K562 (cell line): ENCODE measurements around the gene CGREF1. TPM values are rescaled to one million over a fixed set of nuclear protein-coding genes. Genes with fewer than 3 reads are reported as not detected.

Source experiments
- BHLHE40 ChIP-seq: IDR thresholded peaks from 2 replicates; pipeline ENCODE4 v1.6.1; 2011; ENCODE audit warnings: low read length, improper control_type of control experiment
- C11orf30 ChIP-seq: fragments of 450-650 bp; IDR thresholded peaks from 2 replicates; pipeline ENCODE4 v1.6.1; 2016; ENCODE audit warnings: low read depth, mild to moderate bottlenecking
- CEBPB ChIP-seq: fragments of 450-650 bp; IDR thresholded peaks from 2 replicates; pipeline ENCODE4 v1.6.1; 2016; ENCODE audit warnings: missing genetic modification characterization, missing compliant biosample characterization
- CEBPG ChIP-seq, 3 experiments: fragments of 200-800 bp in 1 of 3; sonication (Bioruptor generic) in 1 of 3; sonication (generic) in 1 of 3; formaldehyde crosslinking in 1 of 3; IDR thresholded peaks in 2 of 3; conservative IDR thresholded peaks in 1 of 3; 2 replicates each; pipeline versions ENCODE4 v1.6.1 to v1.8.0; 2016 to 2022; ENCODE audit warnings: missing compliant biosample characterization in 2 of 3, missing genetic modification characterization in 2 of 3, mild to moderate bottlenecking in 1 of 3, missing genetic modification reagents in 1 of 3
- CREM ChIP-seq: IDR thresholded peaks from 2 replicates; pipeline ENCODE4 v1.6.1; 2014; ENCODE audit warnings: antibody characterized with exemption, low read depth
- EP300 ChIP-seq: IDR thresholded peaks from 2 replicates; pipeline ENCODE4 v1.6.1; 2012; ENCODE audit warnings: low read length, improper control_type of control experiment
- ETS1 ChIP-seq: conservative IDR thresholded peaks from 2 replicates; pipeline ENCODE4 v1.6.1; 2011; ENCODE audit warnings: low read depth, mild to moderate bottlenecking, low read length; ENCODE audit not compliant: control insufficient read depth
- GATAD2B ChIP-seq: fragments of 450-650 bp; IDR thresholded peaks from 2 replicates; pipeline ENCODE4 v1.6.1; 2017; ENCODE audit warnings: mild to moderate bottlenecking, borderline replicate concordance
- HIVEP1 ChIP-seq: fragments of 250-450 bp; sonication (Bioruptor Pico); IDR thresholded peaks from 2 replicates; pipeline ENCODE4 v1.4.0; 2020; ENCODE audit warnings: mild to moderate bottlenecking
- HNRNPLL ChIP-seq: fragments of 200-400 bp; formaldehyde crosslinking; IDR thresholded peaks from 2 replicates; pipeline ENCODE4 v1.6.1; 2017; ENCODE audit warnings: low read length, low read depth, mild to moderate bottlenecking; ENCODE audit not compliant: poor library complexity, severe bottlenecking
- MAFG ChIP-seq: fragments of 450-650 bp; conservative IDR thresholded peaks from 2 replicates; pipeline ENCODE4 v1.6.1; 2016; ENCODE audit warnings: missing genetic modification characterization, missing compliant biosample characterization
- POLR3A ChIP-seq: IDR thresholded peaks from 2 replicates; pipeline ENCODE4 v1.6.1; 2011; ENCODE audit warnings: borderline replicate concordance, mild to moderate bottlenecking, moderate library complexity; ENCODE audit not compliant: insufficient read length, insufficient read depth; ENCODE audit errors: extremely low read depth
- RB1 ChIP-seq: fragments of 450-650 bp; IDR thresholded peaks from 2 replicates; pipeline ENCODE4 v1.6.1; 2017; ENCODE audit warnings: low read depth, mild to moderate bottlenecking
- SMARCC2 ChIP-seq: fragments of 450-650 bp; IDR thresholded peaks from 2 replicates; pipeline ENCODE4 v1.6.1; 2017; ENCODE audit warnings: antibody characterized with exemption, moderate library complexity, mild to moderate bottlenecking, low read depth
- STAG1 ChIP-seq: sonication (generic); formaldehyde crosslinking; IDR thresholded peaks from 2 replicates; pipeline ENCODE4 v1.5.0; 2020; ENCODE audit warnings: missing genetic modification reagents, borderline replicate concordance
- ZFP1 ChIP-seq: fragments of 450-650 bp; formaldehyde crosslinking; IDR thresholded peaks from 2 replicates; pipeline ENCODE4 v1.4.0; 2020; ENCODE audit warnings: mild to moderate bottlenecking, mixed read lengths
- ZNF395 ChIP-seq: fragments of 200-800 bp; sonication (Bioruptor generic); IDR thresholded peaks from 2 replicates; pipeline ENCODE4 v1.6.1; 2017; ENCODE audit warnings: missing genetic modification characterization, missing compliant biosample characterization
- ZNF518B ChIP-seq: fragments of 250-450 bp; sonication (Bioruptor Pico); IDR thresholded peaks from 2 replicates; pipeline ENCODE4 v1.5.0; 2021; ENCODE audit warnings: mild to moderate bottlenecking, moderate library complexity
- ZNF766 ChIP-seq: fragments of 200-800 bp; sonication (Bioruptor generic); conservative IDR thresholded peaks from 2 replicates; pipeline ENCODE4 v1.6.1; 2016; ENCODE audit warnings: missing genetic modification characterization, missing compliant biosample characterization
- polyA plus RNA-seq, 8 experiments: library from polyadenylated mRNA; depleted of rRNA in 4 of 8; stranded (reverse) in 5 of 8; unstranded in 3 of 8; fragments of >200 nt; fragmentation: Nextera tagmentation in 2 of 8; fragmentation: Illumina TruSeq in 1 of 8; extraction: Ambion mirVana in 2 of 8; extraction: Trizol in 1 of 8; gene quantifications; 2 replicates each; pipeline versions ENCODE4 v1.2.1 to v1.2.3, GENCODE V29; 2011 to 2014; ENCODE audit warnings: inconsistent platforms in 1 of 8, missing spikeins in 1 of 8
- total RNA-seq, 7 experiments: library from RNA; depleted of rRNA in 6 of 7; stranded (reverse); fragments of >200 nt in 6 of 7; fragmentation: Illumina TruSeq in 2 of 7; extraction: Trizol in 2 of 7; gene quantifications; 2 replicates each; pipeline versions ENCODE4 v1.2.1 to v1.2.3, GENCODE V29; 2011 to 2021; ENCODE audit warnings: low replicate concordance in 1 of 7
- TF ChIP-seq, protein P1 (sequence below), 2 experiments: fragments of 450-650 bp in 1 of 2; sonication (generic) in 1 of 2; formaldehyde crosslinking; conservative IDR thresholded peaks; 2 replicates each; pipeline versions ENCODE4 v1.4.0 to v1.8.1; 2020 to 2022; ENCODE audit warnings: mild to moderate bottlenecking in 1 of 2, missing genetic modification reagents in 1 of 2

CGREF1 gene
- total and polyA plus RNA-seq, 9 of the 15 experiments (the other 6 are each of a cell fraction or from before 2014, with no cell fraction given): 0.07 to 0.50 (median 0.37) TPM

DNA sequence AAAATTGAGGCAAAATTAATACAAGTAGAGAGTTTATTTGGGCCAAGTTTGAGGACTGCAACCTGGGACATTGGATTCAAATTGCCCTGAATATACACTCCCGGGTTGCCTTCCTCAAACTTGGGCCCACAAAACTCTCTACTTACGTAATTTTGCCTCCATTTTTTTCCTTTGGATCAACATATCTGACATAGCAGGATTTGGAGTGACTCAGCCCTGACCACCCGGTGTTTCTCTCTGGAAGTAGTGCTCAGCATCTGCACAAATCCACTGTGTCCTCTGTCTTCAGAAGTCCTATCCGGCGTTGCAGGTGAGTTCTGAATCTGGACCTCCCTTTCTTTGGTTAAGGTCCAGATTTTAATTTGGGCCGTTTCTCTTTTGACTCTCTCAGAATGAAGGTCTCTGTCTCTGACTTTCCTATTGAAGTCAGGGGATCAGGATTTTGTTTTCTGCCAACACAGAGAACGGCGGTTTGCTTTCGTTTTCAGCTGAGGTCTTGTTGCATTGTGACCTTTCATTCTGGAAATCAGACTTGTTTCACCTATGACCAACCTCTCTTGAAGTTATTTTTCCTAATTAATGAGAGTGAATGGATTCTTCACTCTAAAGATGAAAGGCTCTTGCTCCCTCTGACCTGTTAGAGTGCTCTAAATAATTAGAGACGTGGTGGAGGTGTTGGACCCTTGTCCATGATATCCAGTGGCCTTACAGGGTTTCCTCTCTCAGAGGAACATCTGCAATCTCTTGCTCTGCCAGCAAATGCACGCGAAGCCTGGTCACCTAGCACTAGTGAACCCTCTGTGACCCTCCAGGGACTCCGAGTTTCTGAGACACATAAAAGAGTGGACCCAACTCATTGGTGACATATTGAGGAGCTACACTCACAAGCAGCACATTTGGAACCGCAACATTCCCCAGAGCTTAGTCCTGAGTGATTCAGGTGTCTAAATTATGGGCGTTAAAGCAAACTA lies 43.5 kb upstream of the CGREF1 start (continued):
- TF ChIP-seq POLR3A (no peak), ZNF766 (CRISPR knock-in tag) (no peak), CREM (no peak), ETS1 (no peak), EP300 (no peak), ZNF518B (CRISPR knock-in tag) (no peak), HIVEP1 (no peak), GATAD2B (no peak), BHLHE40 (no peak), ZFP1 (CRISPR knock-in tag) (no peak), SMARCC2 (0 out of 2 replicates have a peak, but pooled peaks have one; percentile 19), MAFG (tag) (peak; percentile 74), CEBPG (CRISPR knock-in tag; IDR thresholded peaks at IDR 0.05) (no peak), CEBPG (tag; conservative IDR thresholded peaks at IDR 0.05 in 1 of 2, IDR thresholded peaks at IDR 0.05 in 1 of 2) (0 out of 4 replicates have a peak, but pooled peaks have one; percentile 16 to 24), STAG1 (CRISPR knock-in tag) (no peak), C11orf30 (peak; percentile 73), RB1 (no peak), ZNF395 (CRISPR knock-in tag) (0 out of 2 replicates have a peak, but pooled peaks have one; percentile 39), HNRNPLL (no peak), CEBPB (peak; percentile 53)
- TF ChIP-seq, protein P1, sequence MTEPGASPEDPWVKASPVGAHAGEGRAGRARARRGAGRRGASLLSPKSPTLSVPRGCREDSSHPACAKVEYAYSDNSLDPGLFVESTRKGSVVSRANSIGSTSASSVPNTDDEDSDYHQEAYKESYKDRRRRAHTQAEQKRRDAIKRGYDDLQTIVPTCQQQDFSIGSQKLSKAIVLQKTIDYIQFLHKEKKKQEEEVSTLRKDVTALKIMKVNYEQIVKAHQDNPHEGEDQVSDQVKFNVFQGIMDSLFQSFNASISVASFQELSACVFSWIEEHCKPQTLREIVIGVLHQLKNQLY (CRISPR knock-in tag; conservative IDR thresholded peaks at IDR 0.05): no peak
